GM12891 (cell line): ENCODE data around the gene MAX.

ENCODE experiments used
- POLR2A ChIP-seq: IDR thresholded peaks from 2 replicates; pipeline ENCODE4 v1.6.1; 2011; ENCODE audit warnings: low read depth, low read length, control low read depth
- POLR2AphosphoS5 ChIP-seq: IDR thresholded peaks from 2 replicates; pipeline ENCODE4 v1.6.1; 2011; ENCODE audit warnings: low read depth, low read length, control low read depth

- TF ChIP-seq POLR2A (no peak), POLR2AphosphoS5 (no peak)
These were observed 48.7 kb upstream of the MAX start for GRCh38 chr14:65150898-65151608.
